ENCODE data around the gene CCDC127. TPM values are rescaled to one million over a fixed set of nuclear protein-coding genes. Genes with fewer than 3 reads are reported as not detected.
"Not testable (repeated sequence)": the region's sequence is repeated elsewhere in the genome, so short reads cannot be mapped to it uniquely, and the experiment has no call there.

Gene CCDC127
- total RNA-seq, 2 experiments from 2014 or later, result 8.0 to 8.7 TPM

GRCh38 chr5:251016-251415 lies 33.1 kb upstream of the CCDC127 start:
- H3K4me1 Mint-ChIP-seq, CTCF ChIA-PET: not testable (repeated sequence)

GRCh38 chr5:250396-250795 lies 32.4 kb upstream of the CCDC127 start:
- H3K4me3 Mint-ChIP-seq, POLR2A ChIA-PET, H3K27me3 Mint-ChIP-seq, H3K9me3 Mint-ChIP-seq, H3K4me1 Mint-ChIP-seq, DNase-seq, CTCF ChIA-PET, H3K27ac Mint-ChIP-seq: not testable (repeated sequence)
- H3K36me3 Mint-ChIP-seq (ENCODE audit: low read depth), result peaks cover 68% of the 10 kb centered on the region

More at GRCh38 chr5:251016-251415, 33.1 kb upstream of the CCDC127 start:
- H3K4me3 Mint-ChIP-seq, H3K27me3 Mint-ChIP-seq, H3K27ac Mint-ChIP-seq, DNase-seq, H3K9me3 Mint-ChIP-seq, POLR2A ChIA-PET: not testable (repeated sequence)
- H3K36me3 Mint-ChIP-seq (ENCODE audit: low read depth), result peaks cover 67% of the 10 kb centered on the region

- peaks cover 78% of the 10 kb centered on the region for H3K36me3 Mint-ChIP-seq (ENCODE audit: low read depth)
- H3K4me1 Mint-ChIP-seq, result peaks cover 21% of the 10 kb centered on the region
- POLR2A ChIA-PET, H3K27me3 Mint-ChIP-seq, H3K4me3 Mint-ChIP-seq, H3K9me3 Mint-ChIP-seq, H3K27ac Mint-ChIP-seq, DNase-seq: not testable (repeated sequence)
- CTCF ChIA-PET, result interaction anchor here (1.1 kb wide), 1 partner anchor 90 kb away, joined by 4 read pairs; no protein-coding TSS in a partner anchor
Measured at GRCh38 chr5:245717-246116, 27.8 kb upstream of the CCDC127 start.

- H3K9me3 Mint-ChIP-seq, H3K4me3 Mint-ChIP-seq: not testable (repeated sequence)
- CTCF ChIA-PET, result interaction anchor here (0.5 kb wide), 1 partner anchor 17 kb away, joined by 3 read pairs; no protein-coding TSS in a partner anchor
Measured at GRCh38 chr5:243683-244367, 25.9 kb upstream of the CCDC127 start.

GRCh38 chr5:241045-241669 lies 23.2 kb upstream of the CCDC127 start:
- POLR2A ChIA-PET, result not testable (repeated sequence)

More at GRCh38 chr5:243683-244367, 25.9 kb upstream of the CCDC127 start:
- peak overlapping the region; percentile 3 for H3K27ac Mint-ChIP-seq
- POLR2A ChIA-PET, result interaction anchor here (0.7 kb wide), 1 partner anchor 203 kb away, joined by 4 read pairs; no protein-coding TSS in a partner anchor
- DNase-seq, result peak; percentile 23
- not testable (repeated sequence) for H3K27me3 Mint-ChIP-seq
- H3K4me1 Mint-ChIP-seq, result peaks cover 21% of the 10 kb centered on the region
- peaks cover 77% of the 10 kb centered on the region for H3K36me3 Mint-ChIP-seq (ENCODE audit: low read depth)

GRCh38 chr5:240550-240949 lies 22.6 kb upstream of the CCDC127 start:
- H3K4me3 Mint-ChIP-seq, H3K9me3 Mint-ChIP-seq, H3K27ac Mint-ChIP-seq, POLR2A ChIA-PET, DNase-seq, H3K27me3 Mint-ChIP-seq: not testable (repeated sequence)
- H3K36me3 Mint-ChIP-seq (ENCODE audit: low read depth), result peaks cover 57% of the 10 kb centered on the region
- H3K4me1 Mint-ChIP-seq, result peaks cover 21% of the 10 kb centered on the region
- CTCF ChIA-PET, result interaction anchor here (0.9 kb wide), 1 partner anchor 81 kb away, joined by 3 read pairs; the partner anchor contains the start of gene AHRR

More at GRCh38 chr5:241045-241669, 23.2 kb upstream of the CCDC127 start:
- H3K9me3 Mint-ChIP-seq, CTCF ChIA-PET, H3K27me3 Mint-ChIP-seq, H3K4me3 Mint-ChIP-seq, H3K27ac Mint-ChIP-seq, DNase-seq: not testable (repeated sequence)
- Mint-ChIP-seq H3K4me1 (peaks cover 21% of the 10 kb centered on the region), H3K36me3 (ENCODE audit: low read depth) (peaks cover 59% of the 10 kb centered on the region)

GRCh38 chr5:237931-238330 lies 20.0 kb upstream of the CCDC127 start:
- CTCF ChIA-PET, H3K27me3 Mint-ChIP-seq, H3K9me3 Mint-ChIP-seq, DNase-seq, H3K4me1 Mint-ChIP-seq, H3K4me3 Mint-ChIP-seq, POLR2A ChIA-PET, H3K27ac Mint-ChIP-seq: not testable (repeated sequence)
- peaks cover 60% of the 10 kb centered on the region for H3K36me3 Mint-ChIP-seq (ENCODE audit: low read depth)

GRCh38 chr5:235527-235926 lies 17.6 kb upstream of the CCDC127 start:
- POLR2A ChIA-PET, H3K9me3 Mint-ChIP-seq, H3K27me3 Mint-ChIP-seq, H3K4me3 Mint-ChIP-seq, H3K27ac Mint-ChIP-seq, H3K4me1 Mint-ChIP-seq, DNase-seq: not testable (repeated sequence)
- H3K36me3 Mint-ChIP-seq (ENCODE audit: low read depth), result peaks cover 53% of the 10 kb centered on the region
- CTCF ChIA-PET, result interaction anchor here (0.8 kb wide), 1 partner anchor 15 kb away, joined by 3 read pairs; no protein-coding TSS in a partner anchor

GRCh38 chr5:234450-234849 lies 16.5 kb upstream of the CCDC127 start:
- no peak overlapping the region for H3K27ac Mint-ChIP-seq
- DNase-seq, result no peak
- H3K9me3 Mint-ChIP-seq, result no peaks in the 10 kb centered on the region
- H3K4me1 Mint-ChIP-seq, result no peaks in the 10 kb centered on the region
- H3K36me3 Mint-ChIP-seq (ENCODE audit: low read depth), result peaks cover 44% of the 10 kb centered on the region
- no peak overlapping the region for H3K4me3 Mint-ChIP-seq
- ChIA-PET POLR2A (no interaction called here), CTCF (no interaction called here)
- H3K27me3 Mint-ChIP-seq, result no peaks in the 10 kb centered on the region

- DNase-seq, H3K27ac Mint-ChIP-seq, POLR2A ChIA-PET, CTCF ChIA-PET, H3K27me3 Mint-ChIP-seq, H3K4me1 Mint-ChIP-seq, H3K9me3 Mint-ChIP-seq, H3K4me3 Mint-ChIP-seq: not testable (repeated sequence)
- H3K36me3 Mint-ChIP-seq (ENCODE audit: low read depth), result peaks cover 50% of the 10 kb centered on the region
Measured at GRCh38 chr5:233426-233825, 15.5 kb upstream of the CCDC127 start.

- Mint-ChIP-seq H3K4me3 (no peak overlapping the region), H3K36me3 (ENCODE audit: low read depth) (peaks cover 58% of the 10 kb centered on the region), H3K27me3 (no peaks in the 10 kb centered on the region), H3K9me3 (no peaks in the 10 kb centered on the region), H3K4me1 (peaks cover 2% of the 10 kb centered on the region), H3K27ac (peak overlapping the region; percentile 46)
- ChIA-PET POLR2A (no interaction called here), CTCF (interaction anchor here (1.0 kb wide), 1 partner anchor 43 kb away, joined by 3 read pairs; no protein-coding TSS in a partner anchor)
- no peak for DNase-seq
Measured at GRCh38 chr5:231661-232060, 13.7 kb upstream of the CCDC127 start.

GRCh38 chr5:230711-231110 lies 12.8 kb upstream of the CCDC127 start:
- no peak overlapping the region for H3K27ac Mint-ChIP-seq
- ChIA-PET POLR2A (no interaction called here), CTCF (no interaction called here)
- H3K4me1 Mint-ChIP-seq, result peaks cover 2% of the 10 kb centered on the region
- peaks cover 59% of the 10 kb centered on the region for H3K36me3 Mint-ChIP-seq (ENCODE audit: low read depth)
- no peak for DNase-seq
- H3K4me3 Mint-ChIP-seq, result no peak overlapping the region
- no peaks in the 10 kb centered on the region for H3K9me3 Mint-ChIP-seq
- no peaks in the 10 kb centered on the region for H3K27me3 Mint-ChIP-seq

GRCh38 chr5:228886-229285 lies 10.9 kb upstream of the CCDC127 start:
- no peaks in the 10 kb centered on the region for H3K27me3 Mint-ChIP-seq
- H3K9me3 Mint-ChIP-seq, result no peaks in the 10 kb centered on the region
- peaks cover 63% of the 10 kb centered on the region for H3K36me3 Mint-ChIP-seq (ENCODE audit: low read depth)
- CTCF ChIA-PET, result no interaction called here
- peaks cover 2% of the 10 kb centered on the region for H3K4me1 Mint-ChIP-seq
- no peak for DNase-seq
- no peak overlapping the region for H3K27ac Mint-ChIP-seq
- no peak overlapping the region for H3K4me3 Mint-ChIP-seq
- POLR2A ChIA-PET, result no interaction called here
